GOT3 (cell line): ENCODE data around the gene SLC16A2.
A peak's percentile ranks its signal among the peaks of the same experiment; 100 is the strongest.

Experiments used
- DNase-seq: peaks from one replicate; lab custom pipeline; 2025; ENCODE audit warnings: mixed read lengths; lab: John Stamatoyannopoulos, UW

SLC16A2 gene

GRCh38 chrX:74421036-74421739 is at the start of gene SLC16A2:
TSS of gene SLC16A2 (plus strand) at chrX:74421493. CDS start at chrX:74421638, 145 bp downstream.
- peak; percentile 20 for DNase-seq

GRCh38 chrX:74372272-74372671 is 49.0 kb upstream of the SLC16A2 start:
- DNase-seq: no peak

GRCh38 chrX:74377282-74377681 is 44.0 kb upstream of the SLC16A2 start:
- no peak for DNase-seq

GRCh38 chrX:74382613-74383012 is 38.7 kb upstream of the SLC16A2 start:
- peak; percentile 18 for DNase-seq

- DNase-seq: no peak
Measured at GRCh38 chrX:74383611-74384010, 37.7 kb upstream of the SLC16A2 start.

GRCh38 chrX:74389016-74389722 is 32.1 kb upstream of the SLC16A2 start:
- no peak for DNase-seq

GRCh38 chrX:74395556-74395955 is 25.7 kb upstream of the SLC16A2 start:
- DNase-seq: no peak

GRCh38 chrX:74405973-74406489 is 15.3 kb upstream of the SLC16A2 start:
- DNase-seq: no peak

- no peak for DNase-seq
Measured at GRCh38 chrX:74408304-74408703, 13.0 kb upstream of the SLC16A2 start.

GRCh38 chrX:74419864-74420195 is 1.5 kb upstream of the SLC16A2 start:
- DNase-seq: no peak

- peak; percentile 2 for DNase-seq
Measured at GRCh38 chrX:74420196-74421035, 877 bp upstream of the SLC16A2 start.

- no peak for DNase-seq
Measured at GRCh38 chrX:74421740-74422352, 553 bp downstream of the SLC16A2 start.

GRCh38 chrX:74422576-74423288 is 1.4 kb downstream of the SLC16A2 start:
- DNase-seq: peak; percentile 4

- no peak for DNase-seq
Measured at GRCh38 chrX:74423289-74423998, 2.2 kb downstream of the SLC16A2 start.

GRCh38 chrX:74426071-74426470 is 4.8 kb downstream of the SLC16A2 start:
- DNase-seq: no peak

- no peak for DNase-seq
Measured at GRCh38 chrX:74426615-74427014, 5.3 kb downstream of the SLC16A2 start.

GRCh38 chrX:74431797-74432196 is 10.5 kb downstream of the SLC16A2 start:
- no peak for DNase-seq

GRCh38 chrX:74434336-74434735 is 13.0 kb downstream of the SLC16A2 start:
- DNase-seq: no peak

- no peak for DNase-seq
Measured at GRCh38 chrX:74437530-74437929, 16.2 kb downstream of the SLC16A2 start.

- DNase-seq: no peak
Measured at GRCh38 chrX:74438764-74439163, 17.5 kb downstream of the SLC16A2 start.

GRCh38 chrX:74445099-74445498 is 23.8 kb downstream of the SLC16A2 start:
- no peak for DNase-seq
